Measurements from ENCODE around the gene STYXL1. TPM values are rescaled to one million over a fixed set of nuclear protein-coding genes. Genes with fewer than 3 reads are reported as not detected.
"Not testable (repeated sequence)": the region's sequence is repeated elsewhere in the genome, so short reads cannot be mapped to it uniquely, and the experiment has no call there.

The STYXL1 gene
- total RNA-seq, result 10 to 100 TPM in 1 of 2 donors, 1 to 10 TPM in 1; 9.3 to 14.6 TPM

- ATAC-seq (ENCODE audit: insufficient number of reproducible peaks, low FRiP score, low read depth), result peak; percentile 96
- H3K36me3 ChIP-seq, result no peaks in the 10 kb centered on the region
- H3K4me1 ChIP-seq (ENCODE audit: control insufficient read depth in 1 of 2, low read depth in 2 of 2), result peaks cover 16 to 22% of the 10 kb centered on the region in 2 donors
- no peak for TF ChIP-seq CTCF (IDR thresholded peaks at IDR 0.05)
- no peaks in the 10 kb centered on the region for H3K9me3 ChIP-seq
- H3K27ac ChIP-seq, result peak within 1 kb of the TSS; percentile 92 to 93
- H3K27me3 ChIP-seq (replicated peaks; ENCODE audit: insufficient read depth), result no peaks in the 10 kb centered on the region
- DNase-seq (ENCODE audit: low spot score), result peak; percentile 86
- H3K4me3 ChIP-seq, result peak within 1 kb of the TSS; percentile 84
Measured at GRCh38 chr7:76047811-76048667, at the start of gene STYXL1, which contains the start of gene MDH2. Gene STYXL1 (minus strand): TSS chr7:76048000. CDS start chr7:76030523, 17,477 bp downstream. Gene MDH2 (plus strand): TSS chr7:76048106. CDS start chr7:76048161, 55 bp downstream.

DNA sequence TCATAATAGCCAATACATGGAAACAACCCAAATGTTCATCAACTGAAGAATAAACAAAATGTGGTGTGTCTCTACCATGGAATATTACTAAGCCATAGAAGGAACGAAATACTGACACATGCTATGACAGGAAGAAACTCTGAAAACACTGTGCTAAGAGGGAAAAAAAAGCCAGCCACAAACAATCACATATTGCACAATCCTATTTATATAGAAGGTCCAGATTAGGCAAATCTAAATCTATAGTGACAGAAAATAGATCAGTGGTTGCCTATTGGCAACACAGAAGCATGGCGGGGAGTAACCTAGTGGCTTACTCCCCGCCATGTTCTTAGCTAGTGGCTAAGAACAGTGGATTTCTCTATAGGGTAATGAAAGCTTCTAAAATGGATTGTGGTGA, 48.1 kb upstream of the STYXL1 start:
- H3K9me3 ChIP-seq, result no peaks in the 10 kb centered on the region
- ATAC-seq (ENCODE audit: insufficient number of reproducible peaks, low FRiP score, low read depth) (no peak), DNase-seq (ENCODE audit: low spot score) (no peak)
- no peak overlapping the region for H3K4me3 ChIP-seq
- no peaks in the 10 kb centered on the region for H3K27me3 ChIP-seq (replicated peaks; ENCODE audit: insufficient read depth)
- no peaks in the 10 kb centered on the region for H3K4me1 ChIP-seq (ENCODE audit: control insufficient read depth in 1 of 2, low read depth in 2 of 2)
- no peak for TF ChIP-seq CTCF (IDR thresholded peaks at IDR 0.05)
- H3K36me3 ChIP-seq, result no peaks in the 10 kb centered on the region
- no peak overlapping the region for H3K27ac ChIP-seq

- not testable (repeated sequence) for H3K27me3 ChIP-seq (replicated peaks; ENCODE audit: insufficient read depth); H3K4me3 ChIP-seq; ATAC-seq (ENCODE audit: insufficient number of reproducible peaks, low FRiP score, low read depth); H3K27ac ChIP-seq; H3K4me1 ChIP-seq (ENCODE audit: control insufficient read depth in 1 of 2, low read depth in 2 of 2); H3K36me3 ChIP-seq; H3K9me3 ChIP-seq; DNase-seq (ENCODE audit: low spot score)
Measured at GRCh38 chr7:76094326-76094725, 46.5 kb upstream of the STYXL1 start.

- H3K4me3 ChIP-seq; ATAC-seq (ENCODE audit: insufficient number of reproducible peaks, low FRiP score, low read depth); H3K9me3 ChIP-seq; H3K27ac ChIP-seq; H3K4me1 ChIP-seq (ENCODE audit: control insufficient read depth in 1 of 2, low read depth in 2 of 2); H3K36me3 ChIP-seq; H3K27me3 ChIP-seq (replicated peaks; ENCODE audit: insufficient read depth); DNase-seq (ENCODE audit: low spot score): not testable (repeated sequence)
Measured at GRCh38 chr7:76093531-76093930, 45.7 kb upstream of the STYXL1 start.

- no peak for TF ChIP-seq CTCF (IDR thresholded peaks at IDR 0.05)
- Histone ChIP-seq H3K36me3 (no peaks in the 10 kb centered on the region), H3K9me3 (no peaks in the 10 kb centered on the region), H3K27ac (no peak overlapping the region), H3K4me1 (ENCODE audit: control insufficient read depth in 1 of 2, low read depth in 2 of 2) (no peaks in the 10 kb centered on the region), H3K27me3 (replicated peaks; ENCODE audit: insufficient read depth) (no peaks in the 10 kb centered on the region), H3K4me3 (no peak overlapping the region)
- no peak for DNase-seq (ENCODE audit: low spot score)
- no peak for ATAC-seq (ENCODE audit: insufficient number of reproducible peaks, low FRiP score, low read depth)
Measured at GRCh38 chr7:76091506-76091905, 43.7 kb upstream of the STYXL1 start.

DNA sequence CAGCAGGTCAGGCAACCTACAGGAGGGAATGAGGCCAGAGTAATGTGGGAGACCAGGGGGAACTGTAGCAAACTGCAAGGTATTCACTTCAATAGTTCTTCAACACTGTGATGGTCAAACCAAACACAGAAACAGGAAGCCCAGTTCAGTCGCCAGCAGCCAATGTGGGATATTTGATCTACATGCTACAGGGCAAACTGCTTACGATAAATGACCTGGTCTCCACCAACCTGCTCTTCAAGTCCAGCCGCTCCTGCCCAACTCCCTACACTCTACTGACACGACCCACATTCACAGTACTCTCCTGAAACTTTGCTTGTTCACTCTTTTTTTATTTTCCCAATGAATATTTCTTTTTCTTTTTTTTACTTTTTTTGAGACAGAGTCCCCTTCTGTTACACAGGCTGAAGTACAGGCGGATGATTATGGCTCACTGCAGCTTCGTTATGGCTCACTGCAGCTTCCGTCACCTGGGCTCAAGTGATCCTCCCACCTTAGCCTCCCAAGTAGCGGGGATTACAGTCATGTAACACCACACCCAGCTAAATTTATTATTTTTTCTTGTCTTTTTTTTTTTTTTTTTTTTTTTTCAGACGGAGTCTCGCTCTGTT, 42.2 kb upstream of the STYXL1 start:
- no peak for ATAC-seq (ENCODE audit: insufficient number of reproducible peaks, low FRiP score, low read depth)
- TF ChIP-seq CTCF (IDR thresholded peaks at IDR 0.05), result no peak
- Histone ChIP-seq H3K27me3 (replicated peaks; ENCODE audit: insufficient read depth) (no peaks in the 10 kb centered on the region), H3K27ac (no peak overlapping the region), H3K4me1 (ENCODE audit: control insufficient read depth in 1 of 2, low read depth in 2 of 2) (no peaks in the 10 kb centered on the region), H3K9me3 (no peaks in the 10 kb centered on the region), H3K36me3 (no peaks in the 10 kb centered on the region), H3K4me3 (no peak overlapping the region)
- DNase-seq (ENCODE audit: low spot score), result no peak

DNA sequence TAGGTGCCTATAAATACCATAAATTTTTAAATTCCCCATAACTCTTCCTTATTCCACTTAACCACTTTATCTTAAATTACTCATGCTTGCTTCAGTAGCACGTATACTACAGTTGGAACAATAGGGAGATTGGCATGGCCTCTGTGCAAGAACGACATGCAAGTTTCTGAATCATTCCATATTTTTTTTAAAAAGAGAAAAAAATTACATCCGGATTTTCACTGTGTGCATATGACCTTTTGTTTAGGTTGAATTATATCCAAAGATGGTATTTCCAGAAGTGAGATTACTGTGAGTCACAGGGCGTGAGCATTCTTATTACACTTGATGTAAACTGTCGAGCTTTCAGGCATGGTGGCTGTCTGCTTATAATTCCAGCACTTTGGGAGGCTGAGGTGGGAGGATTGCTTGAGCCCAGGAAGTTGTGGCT, 39.6 kb upstream of the STYXL1 start:
- H3K36me3 ChIP-seq; H3K9me3 ChIP-seq; H3K4me1 ChIP-seq (ENCODE audit: control insufficient read depth in 1 of 2, low read depth in 2 of 2); ATAC-seq (ENCODE audit: insufficient number of reproducible peaks, low FRiP score, low read depth); H3K27ac ChIP-seq; H3K27me3 ChIP-seq (replicated peaks; ENCODE audit: insufficient read depth); H3K4me3 ChIP-seq; DNase-seq (ENCODE audit: low spot score): not testable (repeated sequence)

Data from thoracic aorta (tissue), 2 donors.